Right lung (tissue), 5 donors: ENCODE results near the gene WBP2NL. TPM values are rescaled to one million over a fixed set of nuclear protein-coding genes. Genes with fewer than 3 reads are reported as not detected.

Experiments
- DNase-seq, 2 donors: peaks; one replicate each; pipeline ENCODE4 v3.0.0-alpha.2; 2013
- polyA plus RNA-seq, 5 donors: library from polyadenylated mRNA; unstranded; fragments of 120-200 nt; gene quantifications; one replicate each; pipeline versions ENCODE4 v1.2.1 to v1.2.3, GENCODE V29; 2013; ENCODE audit warnings: inconsistent platforms in 1 of 5, low replicate concordance in 1 of 5; ENCODE audit not compliant: insufficient read length in 5 of 5, insufficient read depth in 1 of 5

The WBP2NL gene
- polyA plus RNA-seq, 5 donors, result 2.3 to 4.4 (median 3.6) TPM

GRCh38 chr22:42022162-42022847, 23.7 kb downstream of the WBP2NL start:
- no peak for DNase-seq

DNA sequence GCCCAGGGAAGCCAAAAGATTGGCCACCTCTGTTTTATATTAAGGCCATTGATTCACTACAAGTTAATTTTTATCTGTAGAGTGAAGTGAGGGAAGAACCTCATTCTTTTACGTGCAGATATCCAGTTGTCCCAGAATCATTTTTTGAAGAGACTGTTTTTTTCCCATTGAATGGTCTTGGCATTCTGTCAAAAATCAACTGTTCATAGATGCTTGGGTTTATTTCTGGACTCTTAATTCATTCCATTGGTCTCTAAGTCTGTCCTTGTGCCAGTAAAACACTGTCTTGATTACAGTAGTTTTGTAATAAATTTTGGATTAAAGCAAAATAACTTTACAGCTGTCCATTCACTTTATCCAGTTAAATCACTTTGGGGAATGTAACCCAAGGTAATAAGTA, 26.8 kb downstream of the WBP2NL start:
- peak; percentile 6 to 11 for DNase-seq

DNA sequence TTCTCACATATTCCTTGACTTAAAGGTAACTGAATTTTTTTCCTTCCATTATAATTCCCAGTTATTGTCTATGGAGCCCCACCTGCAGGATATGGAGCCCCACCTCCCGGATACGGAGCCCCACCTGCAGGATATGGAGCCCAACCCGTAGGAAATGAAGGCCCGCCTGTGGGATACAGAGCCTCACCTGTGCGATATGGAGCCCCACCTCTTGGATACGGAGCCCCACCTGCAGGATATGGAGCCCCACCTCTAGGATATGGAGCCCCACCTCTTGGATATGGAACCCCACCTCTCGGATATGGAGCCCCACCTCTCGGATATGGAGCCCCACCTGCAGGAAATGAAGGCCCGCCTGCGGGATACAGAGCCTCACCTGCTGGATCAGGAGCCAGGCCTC, 28.1 kb downstream of the WBP2NL start:
- DNase-seq, result no peak

GRCh38 chr22:42033263-42034181, 34.9 kb downstream of the WBP2NL start:
- no peak for DNase-seq

GRCh38 chr22:42035256-42035655, 36.7 kb downstream of the WBP2NL start:
- DNase-seq, result no peak

DNA sequence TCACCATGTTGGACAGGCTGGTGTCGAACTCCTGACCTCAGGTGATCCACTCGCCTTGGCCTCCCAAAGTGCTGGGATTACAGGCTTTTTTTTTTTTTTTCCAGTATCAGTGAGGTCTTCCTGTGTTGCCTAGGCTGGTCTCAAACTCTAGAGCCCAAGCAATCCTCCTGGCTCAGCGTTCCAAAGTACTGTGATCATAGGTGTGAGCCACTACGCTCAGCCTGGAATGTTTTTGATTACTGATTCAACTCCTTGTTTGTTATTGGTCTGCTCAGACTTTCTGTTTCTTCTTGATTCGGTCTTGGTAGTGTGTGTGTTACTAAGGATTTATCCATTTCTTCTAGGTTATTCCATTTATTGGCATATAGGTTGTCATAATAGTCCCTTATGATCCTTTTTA, 40.7 kb downstream of the WBP2NL start:
- no peak for DNase-seq

- no peak for DNase-seq
Observed at GRCh38 chr22:42041784-42042183, 43.2 kb downstream of the WBP2NL start.

GRCh38 chr22:42050641-42051180, 52.1 kb downstream of the WBP2NL start:
- no peak for DNase-seq

DNA sequence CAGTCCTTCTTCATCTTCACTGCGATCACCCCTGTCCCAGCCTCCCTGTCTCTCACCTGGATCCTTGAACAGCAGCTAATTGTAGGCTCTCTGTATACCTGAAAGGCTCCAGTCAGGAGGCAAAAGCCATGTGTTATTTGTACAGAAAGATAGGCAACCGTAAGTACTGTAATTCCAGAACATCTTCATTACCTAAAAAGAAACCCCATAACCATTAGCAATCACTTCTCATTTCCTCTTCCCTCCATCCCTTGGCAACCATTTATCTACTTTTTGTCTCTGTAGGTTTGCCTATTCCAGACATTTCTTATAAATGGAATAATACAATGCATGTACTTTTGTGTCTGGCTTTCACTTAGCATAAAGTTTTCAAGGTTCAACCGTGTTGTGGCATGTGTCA, 54.2 kb downstream of the WBP2NL start:
- no peak for DNase-seq

GRCh38 chr22:42056757-42057511, 58.3 kb downstream of the WBP2NL start:
- DNase-seq, result no peak

GRCh38 chr22:42060489-42060888, 61.9 kb downstream of the WBP2NL start:
- no peak for DNase-seq

- DNase-seq, result no peak
Observed at GRCh38 chr22:42061041-42061440, 62.5 kb downstream of the WBP2NL start.

- DNase-seq, result no peak
Observed at GRCh38 chr22:42062506-42063170, 64.0 kb downstream of the WBP2NL start.

DNA sequence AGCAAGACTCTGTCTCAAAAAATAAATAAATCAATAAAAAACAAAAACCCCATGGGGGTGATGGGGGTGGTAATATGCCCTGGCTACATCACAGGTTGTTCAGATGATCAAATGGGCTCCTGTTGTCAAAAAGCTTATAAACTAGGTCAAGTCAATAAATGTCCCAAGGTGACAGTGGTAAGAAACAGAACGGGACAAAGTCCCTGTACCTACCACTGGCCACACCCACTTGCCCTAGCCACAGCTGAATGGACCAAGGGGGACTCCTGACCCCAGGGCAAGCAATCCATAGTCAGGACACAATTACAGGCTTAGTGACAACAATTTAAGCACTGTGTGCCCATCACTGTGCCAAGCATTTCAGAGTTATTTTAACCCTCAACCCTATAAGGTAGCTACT, 66.0 kb downstream of the WBP2NL start:
- DNase-seq, result no peak

- DNase-seq, result no peak
Observed at GRCh38 chr22:42065438-42066125, 67.0 kb downstream of the WBP2NL start.

GRCh38 chr22:42066126-42066761, 67.7 kb downstream of the WBP2NL start:
- DNase-seq, result no peak

DNA sequence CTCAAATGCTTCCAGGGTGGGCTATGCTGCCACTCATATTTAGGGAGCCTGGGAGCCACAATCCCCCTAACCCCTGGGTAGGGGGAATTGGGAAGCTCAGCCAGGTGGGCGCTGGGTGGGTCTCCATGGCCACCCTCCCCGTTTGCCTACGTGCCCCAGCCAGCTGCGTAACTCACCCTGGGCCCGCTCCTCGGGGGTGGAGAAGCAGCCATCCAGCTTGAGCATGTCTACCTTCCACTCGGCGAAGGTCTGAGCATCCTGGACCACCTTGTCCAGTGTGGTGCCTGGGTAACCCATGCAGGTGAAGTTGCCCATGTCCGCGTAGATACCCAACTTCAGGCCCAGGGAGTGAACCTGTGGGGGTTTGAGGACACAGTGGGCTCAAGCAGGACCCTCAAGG, 68.3 kb downstream of the WBP2NL start:
- DNase-seq, result no peak

DNA sequence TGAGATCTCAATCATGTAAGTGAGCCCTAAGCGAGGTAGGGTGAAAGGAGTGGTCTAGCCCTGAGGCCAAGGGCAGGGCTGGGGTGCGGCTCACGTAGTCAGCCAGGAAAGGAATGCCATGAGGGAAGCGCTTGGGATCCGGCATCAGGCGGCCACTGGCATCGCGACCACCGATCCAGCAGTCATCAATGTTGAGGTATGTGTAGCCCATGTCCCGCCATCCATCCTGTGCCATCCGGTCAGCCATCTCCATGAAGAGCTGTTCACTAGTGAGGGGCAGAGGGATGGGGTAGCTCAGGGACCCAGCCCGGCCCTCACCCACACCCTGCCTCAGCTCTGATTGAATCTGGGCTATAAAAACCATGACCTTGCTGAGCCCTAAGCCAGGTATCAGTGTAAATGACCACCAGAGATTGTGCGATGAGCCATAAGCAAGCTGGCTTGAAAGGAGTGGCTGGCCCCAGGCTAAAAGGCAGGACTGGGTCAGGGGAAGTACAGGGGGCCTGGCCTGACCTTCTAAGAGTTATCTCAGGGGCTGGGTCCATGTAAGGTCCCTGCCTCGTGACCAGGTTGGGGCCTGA, 69.2 kb downstream of the WBP2NL start:
- no peak for DNase-seq

DNA sequence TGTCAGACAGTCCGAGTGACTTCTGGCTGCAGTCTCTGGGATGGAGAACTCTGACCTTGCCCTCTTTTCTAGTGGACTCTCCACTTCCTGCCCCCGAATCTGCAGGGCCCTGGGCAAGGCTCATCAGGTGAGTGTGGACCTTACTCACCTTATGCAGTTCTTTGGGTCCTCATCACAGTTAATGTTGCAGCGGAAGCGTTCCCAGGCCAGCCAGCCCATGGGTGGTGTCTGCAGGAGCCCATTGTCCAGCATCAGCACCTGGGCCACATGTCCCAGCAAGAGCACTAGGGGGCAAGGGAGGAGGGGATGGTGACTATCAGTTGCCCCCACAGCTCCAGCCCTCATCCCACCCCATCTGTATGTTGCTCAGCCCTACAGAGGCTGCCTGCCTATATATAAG, 69.7 kb downstream of the WBP2NL start:
- no peak for DNase-seq
